Liver (tissue), 3 donors: ENCODE data around the gene ZNF653.

ENCODE experiments used
- HNF4A ChIP-seq, 2 donors: conservative IDR thresholded peaks; 2 replicates each; pipeline ENCODE4 v1.6.1; 2016; ENCODE audit warnings: antibody characterized with exemption in 2 of 2, mild to moderate bottlenecking in 2 of 2
- RXRA ChIP-seq, 2 donors: IDR thresholded peaks; 2 replicates each; pipeline ENCODE4 v1.6.1; 2017 to 2018; ENCODE audit warnings: antibody characterized with exemption in 2 of 2, mild to moderate bottlenecking in 1 of 2
- TF ChIP-seq, protein P1 (sequence below): fragments of 150-350 bp; IDR thresholded peaks from 2 replicates; pipeline ENCODE4 v1.5.1; 2017; ENCODE audit warnings: improper control_type of control experiment, low read depth, low read length; ENCODE audit not compliant: missing input control
- TF ChIP-seq, protein P2 (sequence below): IDR thresholded peaks from 2 replicates; pipeline ENCODE4 v1.6.1; 2016; ENCODE audit warnings: antibody characterized with exemption
- TF ChIP-seq, protein P3 (sequence below): IDR thresholded peaks from 2 replicates; pipeline ENCODE4 v1.6.1; 2016; ENCODE audit warnings: antibody characterized with exemption
- donor health status: healthy.
- donor health status: healthy.

DNA sequence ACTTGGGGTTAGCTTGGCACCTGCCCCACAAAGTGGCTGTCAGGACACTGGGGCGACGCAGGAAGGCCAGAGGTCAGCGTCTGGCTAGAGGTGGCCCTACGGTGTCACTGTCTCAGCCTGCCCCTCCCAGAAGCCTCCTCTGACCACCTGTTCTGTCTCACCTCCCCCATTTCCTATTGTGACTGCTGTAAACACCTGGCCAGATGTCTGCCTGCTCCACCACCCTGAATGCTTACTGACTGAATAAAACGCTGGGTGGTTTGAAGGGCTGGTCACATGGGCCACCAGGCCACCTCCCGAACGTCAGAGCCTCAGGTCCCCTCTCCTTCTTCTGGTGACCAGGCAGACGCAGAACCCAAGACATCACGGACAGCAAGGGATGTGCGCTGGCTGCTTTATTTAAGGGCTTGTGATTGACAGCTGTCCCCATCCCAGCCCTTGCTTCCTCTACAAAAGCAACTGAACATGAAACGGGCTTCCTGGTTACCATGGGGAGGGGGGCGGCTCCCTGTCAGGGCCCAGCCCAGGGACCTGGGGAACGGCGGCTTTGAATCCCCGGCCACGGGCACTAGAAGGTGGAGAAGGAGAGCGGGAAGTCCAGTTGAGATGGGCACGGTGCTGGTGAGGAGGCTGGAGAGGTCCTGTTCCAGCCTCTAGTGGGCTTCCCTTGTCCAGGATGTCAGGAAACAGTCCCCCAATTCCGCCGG is 47.2 kb upstream of the ZNF653 start:
- TF ChIP-seq, protein P1, sequence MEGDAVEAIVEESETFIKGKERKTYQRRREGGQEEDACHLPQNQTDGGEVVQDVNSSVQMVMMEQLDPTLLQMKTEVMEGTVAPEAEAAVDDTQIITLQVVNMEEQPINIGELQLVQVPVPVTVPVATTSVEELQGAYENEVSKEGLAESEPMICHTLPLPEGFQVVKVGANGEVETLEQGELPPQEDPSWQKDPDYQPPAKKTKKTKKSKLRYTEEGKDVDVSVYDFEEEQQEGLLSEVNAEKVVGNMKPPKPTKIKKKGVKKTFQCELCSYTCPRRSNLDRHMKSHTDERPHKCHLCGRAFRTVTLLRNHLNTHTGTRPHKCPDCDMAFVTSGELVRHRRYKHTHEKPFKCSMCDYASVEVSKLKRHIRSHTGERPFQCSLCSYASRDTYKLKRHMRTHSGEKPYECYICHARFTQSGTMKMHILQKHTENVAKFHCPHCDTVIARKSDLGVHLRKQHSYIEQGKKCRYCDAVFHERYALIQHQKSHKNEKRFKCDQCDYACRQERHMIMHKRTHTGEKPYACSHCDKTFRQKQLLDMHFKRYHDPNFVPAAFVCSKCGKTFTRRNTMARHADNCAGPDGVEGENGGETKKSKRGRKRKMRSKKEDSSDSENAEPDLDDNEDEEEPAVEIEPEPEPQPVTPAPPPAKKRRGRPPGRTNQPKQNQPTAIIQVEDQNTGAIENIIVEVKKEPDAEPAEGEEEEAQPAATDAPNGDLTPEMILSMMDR = no peak
- TF ChIP-seq, protein P2, sequence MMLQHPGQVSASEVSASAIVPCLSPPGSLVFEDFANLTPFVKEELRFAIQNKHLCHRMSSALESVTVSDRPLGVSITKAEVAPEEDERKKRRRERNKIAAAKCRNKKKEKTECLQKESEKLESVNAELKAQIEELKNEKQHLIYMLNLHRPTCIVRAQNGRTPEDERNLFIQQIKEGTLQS = no peak
- TF ChIP-seq RXRA (IDR thresholded peaks at IDR 0.05) = no peak
- TF ChIP-seq, protein P3, sequence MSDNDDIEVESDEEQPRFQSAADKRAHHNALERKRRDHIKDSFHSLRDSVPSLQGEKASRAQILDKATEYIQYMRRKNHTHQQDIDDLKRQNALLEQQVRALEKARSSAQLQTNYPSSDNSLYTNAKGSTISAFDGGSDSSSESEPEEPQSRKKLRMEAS = no peak
- no peak for TF ChIP-seq HNF4A (conservative IDR thresholded peaks at IDR 0.05)
